ENCODE measurements around the gene ETV6.

DNA sequence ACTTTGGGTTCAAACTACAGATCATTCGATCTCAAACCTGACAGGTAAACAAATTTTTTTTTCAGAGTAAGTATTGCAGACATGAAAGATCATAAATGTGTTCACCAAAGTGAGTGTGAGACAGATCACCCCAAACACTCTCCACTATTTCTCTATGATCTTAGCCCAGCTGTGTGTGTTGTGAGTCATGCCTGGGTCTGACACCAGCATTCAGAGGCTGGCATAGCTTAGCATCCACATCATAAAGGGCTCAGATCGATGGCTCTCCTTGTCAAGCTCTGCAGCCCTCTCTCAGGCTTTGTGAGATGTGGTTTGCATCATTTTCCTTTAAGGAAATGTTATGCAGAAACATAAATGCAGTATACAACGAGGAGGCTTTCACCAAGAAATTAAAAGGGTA lies 164.9 kb downstream of the ETV6 start:
- no peak for TF ChIP-seq POLR2A (IDR thresholded peaks at IDR 0.05)
- TF ChIP-seq, protein P1, sequence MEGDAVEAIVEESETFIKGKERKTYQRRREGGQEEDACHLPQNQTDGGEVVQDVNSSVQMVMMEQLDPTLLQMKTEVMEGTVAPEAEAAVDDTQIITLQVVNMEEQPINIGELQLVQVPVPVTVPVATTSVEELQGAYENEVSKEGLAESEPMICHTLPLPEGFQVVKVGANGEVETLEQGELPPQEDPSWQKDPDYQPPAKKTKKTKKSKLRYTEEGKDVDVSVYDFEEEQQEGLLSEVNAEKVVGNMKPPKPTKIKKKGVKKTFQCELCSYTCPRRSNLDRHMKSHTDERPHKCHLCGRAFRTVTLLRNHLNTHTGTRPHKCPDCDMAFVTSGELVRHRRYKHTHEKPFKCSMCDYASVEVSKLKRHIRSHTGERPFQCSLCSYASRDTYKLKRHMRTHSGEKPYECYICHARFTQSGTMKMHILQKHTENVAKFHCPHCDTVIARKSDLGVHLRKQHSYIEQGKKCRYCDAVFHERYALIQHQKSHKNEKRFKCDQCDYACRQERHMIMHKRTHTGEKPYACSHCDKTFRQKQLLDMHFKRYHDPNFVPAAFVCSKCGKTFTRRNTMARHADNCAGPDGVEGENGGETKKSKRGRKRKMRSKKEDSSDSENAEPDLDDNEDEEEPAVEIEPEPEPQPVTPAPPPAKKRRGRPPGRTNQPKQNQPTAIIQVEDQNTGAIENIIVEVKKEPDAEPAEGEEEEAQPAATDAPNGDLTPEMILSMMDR (IDR thresholded peaks at IDR 0.05) = no peak
- TF ChIP-seq POLR2AphosphoS5 (IDR thresholded peaks at IDR 0.05; ENCODE audit: insufficient read depth in 1 of 2, low read depth in 1 of 2) = no peak

Data from vagina (tissue), 2 donors.